ENCODE data around the gene CSRNP3. TPM values are rescaled to one million over a fixed set of nuclear protein-coding genes. Genes with fewer than 3 reads are reported as not detected.

Gene CSRNP3
- total RNA-seq, 1 donor from 2014 or later: 4.0 TPM

DNA sequence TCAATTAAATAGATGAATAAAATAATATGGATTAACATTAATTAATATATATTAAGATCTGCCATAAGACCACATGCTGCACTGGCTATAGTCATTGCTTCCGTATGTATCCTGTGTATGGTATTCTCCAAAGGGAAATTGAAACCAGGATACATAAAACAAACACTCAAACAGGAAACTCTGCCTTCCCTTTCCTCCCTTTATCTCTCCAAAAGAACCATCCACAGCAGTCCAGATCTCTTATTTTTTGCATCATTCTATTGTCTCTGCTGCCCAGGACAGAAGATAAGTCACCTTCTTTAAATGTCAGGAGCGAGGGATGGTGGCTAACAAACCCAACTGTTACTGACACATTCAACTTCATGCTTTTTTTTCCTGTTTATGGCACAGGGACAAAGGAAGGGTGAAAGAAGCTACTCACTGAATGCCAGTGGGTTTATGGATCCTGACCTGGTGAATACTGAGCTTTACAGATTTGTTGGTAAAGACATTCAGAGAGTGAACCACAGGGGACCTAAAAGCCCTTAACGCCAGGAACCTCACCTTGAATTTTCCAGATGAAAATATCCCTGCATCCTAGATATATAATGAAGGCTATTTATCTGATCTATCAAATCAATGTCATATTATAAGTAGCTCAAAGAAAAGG lies 67.5 kb downstream of the CSRNP3 start:
- no peak for DNase-seq
- TF ChIP-seq CTCF (IDR thresholded peaks at IDR 0.05; ENCODE audit: borderline replicate concordance): no peak
- Histone ChIP-seq H3K27me3 (ENCODE audit: low read depth) (no peaks in the 10 kb centered on the region), H3K27ac (replicated peaks) (no peak overlapping the region), H3K4me3 (no peak overlapping the region), H3K9me3 (replicated peaks) (no peaks in the 10 kb centered on the region), H3K36me3 (no peaks in the 10 kb centered on the region), H3K4me1 (no peaks in the 10 kb centered on the region)
- intact Hi-C loops (cut with micrococcal nuclease): no loop called here

- no peak for DNase-seq
- H3K9me3 ChIP-seq (replicated peaks): no peaks in the 10 kb centered on the region
- H3K27me3 ChIP-seq (ENCODE audit: low read depth): no peaks in the 10 kb centered on the region
- no peaks in the 10 kb centered on the region for H3K36me3 ChIP-seq
- no peak overlapping the region for H3K27ac ChIP-seq (replicated peaks)
- intact Hi-C loops (cut with micrococcal nuclease): no loop called here
- TF ChIP-seq CTCF (IDR thresholded peaks at IDR 0.05; ENCODE audit: borderline replicate concordance): no peak
- H3K4me3 ChIP-seq: no peak overlapping the region
- H3K4me1 ChIP-seq: no peaks in the 10 kb centered on the region
Measured at GRCh38 chr2:165539985-165540384, 70.5 kb downstream of the CSRNP3 start.

GRCh38 chr2:165544897-165545296 lies 75.4 kb downstream of the CSRNP3 start:
- Histone ChIP-seq H3K4me1 (no peaks in the 10 kb centered on the region), H3K36me3 (no peaks in the 10 kb centered on the region), H3K27me3 (ENCODE audit: low read depth) (no peaks in the 10 kb centered on the region), H3K27ac (replicated peaks) (no peak overlapping the region), H3K9me3 (replicated peaks) (no peaks in the 10 kb centered on the region), H3K4me3 (no peak overlapping the region)
- DNase-seq: no peak
- intact Hi-C loops (cut with micrococcal nuclease): no loop called here
- no peak for TF ChIP-seq CTCF (IDR thresholded peaks at IDR 0.05; ENCODE audit: borderline replicate concordance)

GRCh38 chr2:165547900-165548299 lies 78.4 kb downstream of the CSRNP3 start:
- no peak overlapping the region for H3K27ac ChIP-seq (replicated peaks)
- DNase-seq: no peak
- intact Hi-C loops (cut with micrococcal nuclease): no loop called here
- H3K4me3 ChIP-seq: no peak overlapping the region
- no peak for TF ChIP-seq CTCF (IDR thresholded peaks at IDR 0.05; ENCODE audit: borderline replicate concordance)
- no peaks in the 10 kb centered on the region for H3K9me3 ChIP-seq (replicated peaks)
- no peaks in the 10 kb centered on the region for H3K36me3 ChIP-seq
- H3K4me1 ChIP-seq: peaks cover 11% of the 10 kb centered on the region
- no peaks in the 10 kb centered on the region for H3K27me3 ChIP-seq (ENCODE audit: low read depth)

DNA sequence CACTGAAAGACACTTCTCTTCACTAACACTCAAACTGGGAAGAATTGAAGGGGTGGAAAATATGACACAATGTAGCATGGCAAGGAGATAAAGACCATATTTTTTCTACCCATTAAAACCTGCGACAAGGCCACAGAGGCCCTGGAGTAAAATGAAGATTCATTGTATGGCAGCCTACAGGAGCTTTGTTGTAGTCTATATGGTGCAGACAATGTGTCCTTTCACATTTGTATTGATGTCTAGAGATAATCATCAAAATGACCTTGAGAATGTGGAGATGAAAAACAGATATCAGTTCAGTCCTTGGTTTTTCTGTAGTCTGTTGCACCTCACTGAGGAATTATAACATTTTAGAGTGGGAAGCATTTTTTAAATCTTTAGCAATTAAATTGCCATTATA lies 80.1 kb downstream of the CSRNP3 start:
- no peaks in the 10 kb centered on the region for H3K27me3 ChIP-seq (ENCODE audit: low read depth)
- H3K4me3 ChIP-seq: no peak overlapping the region
- no peaks in the 10 kb centered on the region for H3K9me3 ChIP-seq (replicated peaks)
- H3K36me3 ChIP-seq: no peaks in the 10 kb centered on the region
- intact Hi-C loops (cut with micrococcal nuclease): no loop called here
- no peak for DNase-seq
- peaks cover 11% of the 10 kb centered on the region for H3K4me1 ChIP-seq
- H3K27ac ChIP-seq (replicated peaks): no peak overlapping the region
- no peak for TF ChIP-seq CTCF (IDR thresholded peaks at IDR 0.05; ENCODE audit: borderline replicate concordance)
